HG02870 (cell line): Measurements from ENCODE around the gene SIL1.
"Not testable (repeated sequence)": the region's sequence is repeated elsewhere in the genome, so short reads cannot be mapped to it uniquely, and the experiment has no call there.

Experiments
- ATAC-seq: cut with Tn5 transposase; IDR thresholded peaks from one replicate; pipeline ENCODE4 v1.9.1; 2021; ENCODE audit warnings: mild to moderate bottlenecking, moderate library complexity; ENCODE audit not compliant: unreplicated experiment

The SIL1 gene

GRCh38 chr5:138927979-138928378 lies 270.2 kb downstream of the SIL1 start:
- ATAC-seq, result no peak

GRCh38 chr5:138927544-138927943 lies 270.6 kb downstream of the SIL1 start:
- no peak for ATAC-seq

DNA sequence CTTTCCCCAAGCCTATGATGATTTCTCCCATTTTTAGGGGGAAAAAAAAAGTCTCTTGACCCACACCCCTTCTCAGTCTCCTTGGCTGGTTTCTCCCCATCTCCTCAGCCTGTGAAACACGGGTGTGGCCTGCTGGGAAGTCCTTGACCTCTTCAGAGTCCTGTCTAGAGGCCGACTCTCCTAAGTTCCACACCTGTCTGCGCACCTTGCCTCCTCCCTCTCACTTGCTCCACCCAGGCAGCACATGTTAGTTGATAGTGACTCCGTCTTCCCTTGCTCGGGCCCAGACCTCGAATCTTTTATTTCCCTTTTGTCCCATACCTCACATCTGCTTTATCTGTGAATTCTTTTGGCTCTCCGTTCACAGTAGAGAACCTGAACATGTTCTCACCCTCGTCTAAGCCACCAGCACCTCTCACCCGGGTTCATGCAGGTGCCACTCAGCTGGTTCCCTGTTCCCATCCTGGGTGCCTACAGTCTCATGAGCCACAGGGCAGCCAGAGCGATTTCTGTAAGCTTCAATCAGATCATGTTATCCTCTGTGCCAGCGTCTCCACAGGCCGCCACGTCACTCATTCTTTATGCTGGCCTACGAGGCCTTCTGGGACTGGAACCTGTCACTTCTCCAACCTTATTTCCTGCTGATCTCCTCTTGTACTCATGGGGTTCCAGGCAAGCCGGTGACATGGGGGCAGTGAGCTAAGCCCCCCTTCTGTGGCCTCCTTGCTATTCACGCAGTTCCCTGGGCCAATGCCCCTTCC lies 271.3 kb downstream of the SIL1 start:
- no peak for ATAC-seq

DNA sequence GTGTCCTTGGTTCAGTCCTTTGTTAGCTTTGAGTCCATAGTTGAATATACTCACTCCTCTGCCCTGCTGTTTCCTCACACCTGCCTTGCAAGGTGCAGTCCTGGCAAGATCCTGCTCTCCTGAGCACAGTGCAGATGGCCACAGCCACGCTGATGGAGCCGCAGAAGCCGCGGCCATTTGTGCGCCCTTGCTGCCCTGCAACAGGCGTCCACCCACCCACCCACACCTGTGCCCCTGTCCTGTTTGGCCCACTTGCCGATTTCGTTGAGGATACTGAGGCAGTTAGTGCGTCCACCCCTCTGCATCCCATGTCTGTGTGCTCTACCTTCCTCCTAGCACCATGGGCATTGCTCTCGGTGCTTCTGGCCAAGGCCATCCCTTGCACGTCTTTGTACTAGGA lies 271.9 kb downstream of the SIL1 start:
- ATAC-seq, result no peak

DNA sequence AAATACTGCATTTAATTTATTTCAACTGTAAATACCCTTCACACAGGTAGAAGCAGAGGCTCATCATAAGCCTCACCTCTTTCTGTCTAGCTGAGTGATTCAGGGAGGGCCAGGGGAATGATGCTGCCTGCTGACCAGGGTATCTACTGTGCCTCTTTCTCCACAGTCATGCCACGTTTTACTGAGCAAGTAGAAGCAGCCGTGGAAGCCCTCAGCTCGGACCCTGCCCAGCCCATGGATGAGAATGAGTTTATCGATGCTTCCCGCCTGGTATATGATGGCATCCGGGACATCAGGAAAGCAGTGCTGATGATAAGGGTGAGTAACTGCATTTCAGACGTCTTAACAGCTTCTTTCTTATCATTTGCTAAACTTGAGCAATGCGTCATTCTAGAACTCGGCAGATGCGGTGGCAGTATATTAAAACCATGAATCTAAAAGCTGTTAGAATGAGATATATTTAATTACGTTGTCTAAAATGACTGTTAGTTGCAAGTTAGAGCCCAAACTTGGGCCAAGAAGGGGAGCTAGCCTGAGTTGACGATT lies 273.0 kb downstream of the SIL1 start:
- ATAC-seq, result no peak

DNA sequence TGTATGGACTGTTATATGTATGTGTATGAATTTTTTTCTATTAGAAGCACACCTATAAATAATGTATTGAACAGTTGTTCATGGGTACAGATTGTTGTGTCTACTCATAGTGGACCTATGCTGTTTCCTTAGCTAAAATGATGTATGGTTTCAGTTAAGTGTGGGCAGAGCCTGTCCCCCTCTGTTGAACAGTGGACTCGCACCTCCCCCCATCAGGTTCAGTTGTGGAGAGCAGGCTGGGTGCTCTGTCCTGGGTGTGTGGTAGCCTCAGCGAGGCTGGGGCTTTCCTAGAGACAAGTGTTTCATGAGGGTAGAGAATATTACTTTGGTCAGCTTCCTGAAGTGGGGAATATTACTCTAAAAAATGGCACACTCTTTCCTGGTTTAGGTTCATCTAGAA lies 275.7 kb downstream of the SIL1 start:
- ATAC-seq, result no peak

DNA sequence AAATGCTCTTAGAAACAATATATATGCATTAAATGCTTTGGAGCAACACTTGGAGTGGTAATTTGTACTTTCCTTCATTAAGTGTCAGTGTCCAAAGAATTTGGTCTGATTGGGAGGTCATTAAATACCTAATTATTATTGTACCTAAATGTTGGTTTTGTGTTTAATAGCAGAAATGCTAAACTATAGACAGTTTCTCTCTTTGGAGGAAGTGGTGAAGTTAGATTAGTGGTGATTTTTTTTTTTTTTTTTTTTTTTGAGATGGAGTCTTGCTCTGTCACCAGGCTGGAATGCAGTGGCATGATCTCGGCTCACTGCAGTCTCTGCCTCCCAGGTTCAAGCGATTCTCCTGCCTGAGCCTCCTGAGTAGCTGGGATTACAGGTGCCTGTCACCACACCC lies 276.8 kb downstream of the SIL1 start:
- ATAC-seq, result not testable (repeated sequence)

GRCh38 chr5:138920181-138920580 lies 278.0 kb downstream of the SIL1 start:
- ATAC-seq, result no peak

GRCh38 chr5:138918686-138919085 lies 279.5 kb downstream of the SIL1 start:
- no peak for ATAC-seq

DNA sequence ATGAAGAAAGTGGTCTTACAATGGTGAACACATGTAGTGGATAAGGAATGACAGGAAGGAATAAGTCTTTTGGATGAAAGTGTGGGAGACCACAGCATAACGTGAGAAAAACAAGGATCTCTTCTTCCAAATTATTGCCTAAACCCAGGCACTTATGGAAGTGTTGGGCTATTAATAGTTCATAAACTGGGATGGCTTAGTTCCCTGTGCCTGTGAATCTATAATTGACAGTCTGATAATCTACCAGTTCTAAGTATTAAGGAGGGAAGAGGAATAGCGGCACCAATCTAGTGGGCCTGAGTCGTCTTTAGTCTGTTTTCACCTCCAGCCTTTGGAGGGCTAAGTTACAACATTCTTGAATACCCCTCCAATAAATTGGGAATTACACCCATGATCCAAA lies 283.8 kb downstream of the SIL1 start:
- ATAC-seq, result no peak

DNA sequence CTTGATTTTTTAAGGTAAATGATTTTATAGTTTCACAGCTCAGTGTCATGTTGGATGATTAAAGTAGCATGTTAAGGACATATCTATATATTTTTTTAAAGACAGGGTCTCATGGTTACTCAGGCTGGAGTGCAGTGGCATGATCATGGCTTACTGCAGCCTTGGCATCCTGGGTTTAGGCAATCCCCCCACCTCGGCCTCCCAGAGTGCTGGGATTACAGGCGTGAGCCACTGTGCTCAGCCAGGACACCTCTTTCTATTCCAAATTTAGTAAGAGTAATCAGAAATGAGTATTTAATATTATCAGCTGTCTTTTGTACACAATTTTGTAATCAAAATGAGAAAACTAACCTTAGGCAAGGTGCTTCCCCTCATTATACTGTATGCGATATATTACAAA lies 284.4 kb downstream of the SIL1 start:
- no peak for ATAC-seq

DNA sequence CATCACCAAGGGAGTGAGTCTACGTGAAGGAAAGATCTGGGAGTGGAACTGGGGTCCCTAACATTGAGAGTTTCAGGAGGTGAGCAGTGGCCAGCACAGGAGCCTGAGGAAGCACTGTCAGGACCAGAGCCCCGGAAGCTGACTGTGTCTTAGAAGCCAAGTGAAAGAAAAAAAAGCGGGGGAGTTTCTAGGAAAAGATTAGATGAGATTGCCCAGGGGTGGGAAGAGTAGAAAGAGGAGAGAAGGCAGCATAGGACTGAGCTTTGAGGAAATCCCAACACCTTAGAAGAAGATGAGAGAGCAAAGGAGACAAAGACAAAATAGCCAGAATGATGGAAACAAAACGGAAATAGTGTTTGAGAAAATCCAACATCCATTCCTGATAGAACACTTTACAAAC lies 286.1 kb downstream of the SIL1 start:
- ATAC-seq, result no peak

- ATAC-seq, result no peak
Observed at GRCh38 chr5:138911441-138911840, 286.7 kb downstream of the SIL1 start.

GRCh38 chr5:138910546-138911185 lies 287.5 kb downstream of the SIL1 start:
- no peak for ATAC-seq

DNA sequence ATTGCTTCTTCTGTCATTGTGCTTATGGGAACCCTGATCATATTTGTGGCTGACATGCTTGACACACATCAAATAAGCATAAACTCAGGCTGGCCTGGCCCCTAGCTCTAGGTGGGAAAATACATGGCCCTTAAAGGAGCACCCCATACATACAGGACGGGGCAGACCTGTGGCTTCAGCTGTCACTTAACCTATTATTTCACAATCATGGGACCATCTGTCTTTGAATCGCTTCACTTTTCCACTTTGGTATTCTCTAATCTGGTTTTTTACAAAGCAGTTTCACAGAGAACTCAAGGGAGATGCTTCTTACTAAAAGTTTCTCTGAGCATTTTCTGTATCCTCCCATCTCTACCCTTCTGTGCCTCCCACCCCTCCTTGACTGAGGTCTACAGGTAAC lies 288.4 kb downstream of the SIL1 start:
- ATAC-seq, result no peak

DNA sequence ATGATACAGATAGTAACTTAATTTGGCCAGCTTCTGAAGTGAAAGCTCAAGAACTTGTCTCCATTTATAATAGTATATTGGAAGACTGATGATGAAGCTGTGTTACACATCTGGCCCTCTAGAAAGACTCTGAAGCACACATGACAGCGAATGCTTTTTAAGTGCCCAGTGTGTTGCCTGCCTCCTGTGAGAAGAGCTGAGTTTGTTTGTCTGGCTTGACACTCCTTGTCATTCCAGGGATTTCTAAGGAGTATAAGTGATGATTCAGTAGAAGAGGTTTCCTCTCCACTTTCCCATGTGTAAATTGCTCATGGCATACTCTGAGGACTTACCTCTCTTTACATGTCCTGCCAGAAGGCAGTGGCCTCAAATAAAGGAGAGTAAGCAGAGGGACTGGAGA lies 292.6 kb downstream of the SIL1 start:
- no peak for ATAC-seq

GRCh38 chr5:138903130-138903775 lies 294.9 kb downstream of the SIL1 start:
- ATAC-seq, result no peak

GRCh38 chr5:138901716-138902115 lies 296.5 kb downstream of the SIL1 start:
- ATAC-seq, result no peak

- ATAC-seq, result no peak
Observed at GRCh38 chr5:138900281-138900965, 297.7 kb downstream of the SIL1 start.

DNA sequence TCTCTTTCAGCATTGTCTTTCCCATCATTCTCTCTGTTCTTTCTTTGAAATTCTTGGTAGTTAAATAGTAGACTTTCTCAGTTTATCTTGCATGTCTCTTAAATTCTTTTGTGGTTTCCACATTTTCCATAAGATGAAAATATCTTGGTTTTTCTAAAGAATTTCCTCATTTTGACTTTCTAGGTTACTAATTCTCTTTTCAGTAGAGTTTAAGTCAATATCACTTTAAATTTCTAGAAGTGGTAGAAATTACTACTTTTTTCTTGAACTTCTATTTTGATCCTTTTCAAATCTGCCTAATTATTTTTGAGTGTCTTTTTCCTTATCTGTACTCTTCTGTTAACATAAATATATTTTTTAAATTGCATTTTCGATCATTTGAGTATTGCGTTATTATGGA lies 299.4 kb downstream of the SIL1 start:
- ATAC-seq, result no peak

DNA sequence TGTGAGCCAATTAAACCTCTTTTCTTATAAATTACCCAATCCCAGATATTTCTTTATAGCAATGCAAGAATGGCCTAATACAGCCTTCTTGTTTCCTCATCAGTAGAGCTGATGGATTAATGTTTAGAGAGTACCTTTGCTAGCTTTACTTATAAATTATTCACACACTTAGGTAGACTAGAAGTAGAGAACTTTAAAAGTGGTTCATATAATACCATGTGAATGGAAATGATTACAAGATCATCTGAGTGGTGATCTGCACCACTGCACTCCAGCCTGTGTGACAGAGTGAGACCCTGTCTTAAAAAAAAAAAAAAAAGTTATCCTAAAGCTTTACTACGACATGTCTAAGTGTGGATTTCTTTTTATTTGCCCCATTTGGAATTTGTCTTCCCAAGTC lies 299.9 kb downstream of the SIL1 start:
- ATAC-seq, result no peak
